ENCODE results near the gene PDE6G. TPM values are rescaled to one million over a fixed set of nuclear protein-coding genes. Genes with fewer than 3 reads are reported as not detected.

The PDE6G gene
- total RNA-seq, 2 experiments from 2014 or later: 12.0 to 12.5 TPM

- ATAC-seq: no peak
- Mint-ChIP-seq H3K27me3 (peaks cover 18% of the 10 kb centered on the region), H3K4me3 (no peak overlapping the region), H3K9me3 (ENCODE audit: low read depth) (no peaks in the 10 kb centered on the region), H3K27ac (no peak overlapping the region), H3K36me3 (no peaks in the 10 kb centered on the region), H3K4me1 (peaks cover 1% of the 10 kb centered on the region)
- CTCF ChIA-PET: no interaction called here
- DNase-seq: no peak
These were observed 9.3 kb downstream of the PDE6G start for GRCh38 chr17:81646869-81647600.

GRCh38 chr17:81644976-81645952 is 11.1 kb downstream of the PDE6G start:
- CTCF ChIA-PET: no interaction called here
- Mint-ChIP-seq H3K9me3 (ENCODE audit: low read depth) (no peaks in the 10 kb centered on the region), H3K36me3 (no peaks in the 10 kb centered on the region), H3K4me3 (no peak overlapping the region), H3K4me1 (no peaks in the 10 kb centered on the region), H3K27me3 (peaks cover 18% of the 10 kb centered on the region), H3K27ac (no peak overlapping the region)
- ATAC-seq: no peak
- no peak for DNase-seq

DNA sequence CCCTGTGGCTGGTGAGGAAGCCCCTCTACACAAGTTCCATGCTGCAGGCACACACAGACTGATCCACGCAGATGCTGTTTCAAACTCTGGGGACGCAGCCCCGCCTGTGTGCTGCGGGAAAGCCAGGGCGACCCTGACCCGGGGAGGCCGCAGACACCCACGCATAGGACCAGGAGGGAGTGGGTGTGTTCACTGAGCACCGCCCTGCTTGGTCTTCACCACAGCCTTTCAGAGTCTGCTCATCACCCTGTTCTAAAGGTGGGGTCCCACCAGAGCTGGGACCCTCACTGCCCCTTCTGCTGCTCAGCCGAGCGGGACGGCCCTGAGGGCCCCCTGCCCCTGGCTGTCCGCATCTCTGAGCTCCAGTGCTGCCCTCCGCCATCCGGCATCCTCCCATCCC is 11.8 kb downstream of the PDE6G start:
- Mint-ChIP-seq H3K27ac (no peak overlapping the region), H3K36me3 (no peaks in the 10 kb centered on the region), H3K4me3 (no peak overlapping the region), H3K4me1 (no peaks in the 10 kb centered on the region), H3K27me3 (peaks cover 16% of the 10 kb centered on the region), H3K9me3 (ENCODE audit: low read depth) (no peaks in the 10 kb centered on the region)
- ATAC-seq (no peak), DNase-seq (no peak)
- CTCF ChIA-PET: no interaction called here

- H3K9me3 Mint-ChIP-seq (ENCODE audit: low read depth): no peaks in the 10 kb centered on the region
- DNase-seq (no peak), ATAC-seq (no peak)
- no peaks in the 10 kb centered on the region for H3K36me3 Mint-ChIP-seq
- H3K4me3 Mint-ChIP-seq: no peak overlapping the region
- peaks cover 2% of the 10 kb centered on the region for H3K4me1 Mint-ChIP-seq
- H3K27me3 Mint-ChIP-seq: peaks cover 3% of the 10 kb centered on the region
- CTCF ChIA-PET: no interaction called here
- H3K27ac Mint-ChIP-seq: no peak overlapping the region
These were observed 14.4 kb downstream of the PDE6G start for GRCh38 chr17:81641825-81642489.

DNA sequence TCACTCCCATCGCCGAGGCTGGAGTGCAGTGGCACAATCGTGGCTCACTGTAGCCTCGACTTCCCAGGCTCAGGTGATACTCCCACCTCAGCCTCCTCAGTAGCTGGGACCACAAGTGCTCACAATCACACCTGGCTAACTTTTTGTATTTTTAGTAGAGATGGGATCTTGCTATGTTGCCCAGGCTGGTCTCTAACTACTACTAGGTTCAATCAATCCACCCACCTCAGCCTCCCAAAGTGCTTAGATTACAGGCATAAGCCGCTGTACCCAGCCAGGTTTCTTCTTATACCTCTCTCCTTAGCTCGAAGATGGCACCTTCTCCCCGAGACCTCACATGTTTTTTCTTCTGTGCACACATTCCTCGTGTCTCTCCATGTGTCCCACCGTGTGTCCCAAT is 16.3 kb downstream of the PDE6G start:
- ATAC-seq (no peak), DNase-seq (no peak)
- no peaks in the 10 kb centered on the region for H3K9me3 Mint-ChIP-seq (ENCODE audit: low read depth)
- H3K27me3 Mint-ChIP-seq: no peaks in the 10 kb centered on the region
- H3K27ac Mint-ChIP-seq: no peak overlapping the region
- H3K4me1 Mint-ChIP-seq: peaks cover 14% of the 10 kb centered on the region
- H3K4me3 Mint-ChIP-seq: no peak overlapping the region
- CTCF ChIA-PET: no interaction called here
- peaks cover 1% of the 10 kb centered on the region for H3K36me3 Mint-ChIP-seq

DNA sequence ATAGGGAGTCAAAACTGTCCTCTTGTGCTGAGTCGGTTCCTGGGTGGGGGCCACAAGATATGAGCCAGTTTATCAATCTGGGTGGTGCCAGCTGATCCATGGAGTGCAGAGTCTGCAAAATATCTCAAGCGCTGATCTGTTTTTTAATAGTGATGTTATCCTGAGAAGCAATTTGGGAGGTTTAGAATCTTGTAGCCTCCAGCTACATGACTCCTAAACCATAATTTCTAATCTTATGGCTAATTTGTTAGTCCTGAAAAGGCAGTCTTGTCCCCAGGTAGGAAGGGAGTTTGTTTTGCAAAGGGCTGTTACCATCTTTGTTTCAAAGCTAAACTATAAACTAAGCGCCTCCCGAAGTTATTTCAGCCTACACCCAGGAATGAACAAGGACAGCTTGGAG is 17.7 kb downstream of the PDE6G start:
- no peaks in the 10 kb centered on the region for H3K9me3 Mint-ChIP-seq (ENCODE audit: low read depth)
- peaks cover 15% of the 10 kb centered on the region for H3K4me1 Mint-ChIP-seq
- H3K27ac Mint-ChIP-seq: no peak overlapping the region
- no peak for ATAC-seq
- H3K27me3 Mint-ChIP-seq: no peaks in the 10 kb centered on the region
- no peak overlapping the region for H3K4me3 Mint-ChIP-seq
- CTCF ChIA-PET: interaction anchor here (0.7 to 1.3 kb wide), 4 partner anchors 12 to 27 kb away, joined by 3 to 4 read pairs (median 3); no protein-coding TSS in a partner anchor
- H3K36me3 Mint-ChIP-seq: peaks cover 3% of the 10 kb centered on the region
- DNase-seq: no peak

GRCh38 chr17:81636505-81637288 is 19.6 kb downstream of the PDE6G start, which contains the start of the genes NPLOC4 and TSPAN10:
Gene NPLOC4, minus strand, starts transcription at chr17:81637112. Its CDS starts 182 bp downstream, at chr17:81636930.
Gene TSPAN10, plus strand, starts transcription at chr17:81637196. Its CDS starts 5,217 bp downstream, at chr17:81642413.
- Mint-ChIP-seq H3K27ac (peak within 1 kb of the TSS; percentile 78), H3K36me3 (peaks cover 7% of the 10 kb centered on the region), H3K27me3 (no peaks in the 10 kb centered on the region), H3K4me3 (peak within 1 kb of the TSS; percentile 93), H3K9me3 (ENCODE audit: low read depth) (no peaks in the 10 kb centered on the region), H3K4me1 (peaks cover 19% of the 10 kb centered on the region)
- DNase-seq (peak; percentile 85), ATAC-seq (peak; percentile 96)
- CTCF ChIA-PET: interaction anchor here (1.8 kb wide), 1 partner anchor 29 kb away, joined by 6 read pairs; the partner anchor contains the start of genes CCDC137 and OXLD1

GRCh38 chr17:81635973-81636504 is 20.3 kb downstream of the PDE6G start:
- Mint-ChIP-seq H3K27me3 (no peaks in the 10 kb centered on the region), H3K36me3 (peaks cover 9% of the 10 kb centered on the region), H3K27ac (peak overlapping the region; percentile 78), H3K4me3 (peak overlapping the region; percentile 93), H3K9me3 (ENCODE audit: low read depth) (no peaks in the 10 kb centered on the region), H3K4me1 (peaks cover 19% of the 10 kb centered on the region)
- ATAC-seq (peak; percentile 9), DNase-seq (no peak)
- CTCF ChIA-PET: interaction anchor here (1.8 kb wide), 1 partner anchor 30 kb away, joined by 6 read pairs; the partner anchor contains the start of genes CCDC137 and OXLD1

- Mint-ChIP-seq H3K27ac (no peak overlapping the region), H3K4me3 (peak overlapping the region; percentile 93), H3K27me3 (no peaks in the 10 kb centered on the region), H3K9me3 (ENCODE audit: low read depth) (no peaks in the 10 kb centered on the region), H3K36me3 (peaks cover 9% of the 10 kb centered on the region), H3K4me1 (peaks cover 19% of the 10 kb centered on the region)
- CTCF ChIA-PET: interaction anchor here (1.8 kb wide), 1 partner anchor 30 kb away, joined by 6 read pairs; the partner anchor contains the start of genes CCDC137 and OXLD1
- DNase-seq: no peak
- no peak for ATAC-seq
These were observed 20.9 kb downstream of the PDE6G start for GRCh38 chr17:81635431-81635830.

DNA sequence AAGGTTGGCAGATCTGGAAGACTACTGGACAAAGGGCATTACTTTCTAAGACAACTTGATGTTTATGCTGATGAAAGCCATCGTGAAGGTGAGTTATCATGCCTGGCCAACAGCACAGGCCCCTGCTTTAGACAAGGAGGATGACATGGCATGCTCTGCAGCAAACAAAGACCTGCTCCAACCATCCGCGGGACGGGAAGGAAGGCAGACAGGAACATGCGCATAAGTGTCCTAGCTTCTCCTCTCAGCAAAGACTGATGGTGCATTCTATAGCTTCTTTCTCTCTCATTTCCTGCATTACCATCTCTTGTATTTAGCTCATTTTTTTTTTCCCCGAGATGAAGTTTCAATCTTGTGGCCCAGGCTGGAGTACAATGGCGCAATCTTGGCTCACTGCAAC is 24.9 kb downstream of the PDE6G start:
- H3K27ac Mint-ChIP-seq: peak overlapping the region; percentile 22
- CTCF ChIA-PET: no interaction called here
- peaks cover 29% of the 10 kb centered on the region for H3K36me3 Mint-ChIP-seq

DNA sequence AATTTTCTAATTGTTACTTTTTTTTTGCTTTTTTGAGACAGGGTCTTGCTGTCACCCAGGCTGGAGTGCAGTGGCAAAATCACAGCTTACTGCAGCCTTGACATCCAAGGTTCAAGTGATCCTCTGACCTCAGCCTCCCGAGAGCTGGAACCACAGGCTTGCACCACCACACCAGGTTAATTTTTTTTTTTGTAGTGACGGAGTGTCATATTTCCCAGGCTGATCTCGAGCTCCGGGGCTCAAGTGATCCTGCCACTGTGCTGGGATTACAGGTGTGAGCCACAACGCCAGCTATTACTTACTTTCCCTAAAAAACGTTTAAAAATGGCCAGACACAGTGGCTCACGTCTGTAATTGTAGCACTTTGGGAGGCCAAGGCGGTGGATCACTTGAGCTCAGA is 26.1 kb downstream of the PDE6G start:
- no peak for DNase-seq
- H3K36me3 Mint-ChIP-seq: peaks cover 37% of the 10 kb centered on the region
- H3K27ac Mint-ChIP-seq: no peak overlapping the region
- H3K27me3 Mint-ChIP-seq: no peaks in the 10 kb centered on the region
- H3K4me3 Mint-ChIP-seq: no peak overlapping the region
- CTCF ChIA-PET: interaction anchor here (0.7 to 1.2 kb wide), 2 partner anchors 29 to 73 kb away, joined by 3 to 4 read pairs; partner anchors contain the start of gene MRPL12
- no peaks in the 10 kb centered on the region for H3K9me3 Mint-ChIP-seq (ENCODE audit: low read depth)
- H3K4me1 Mint-ChIP-seq: peaks cover 7% of the 10 kb centered on the region
- ATAC-seq: no peak

More for the DNA sequence above, 24.9 kb downstream of the PDE6G start:
- no peaks in the 10 kb centered on the region for H3K27me3 Mint-ChIP-seq
- no peak for ATAC-seq
- DNase-seq: no peak
- no peak overlapping the region for H3K4me3 Mint-ChIP-seq
- peaks cover 17% of the 10 kb centered on the region for H3K4me1 Mint-ChIP-seq
- no peaks in the 10 kb centered on the region for H3K9me3 Mint-ChIP-seq (ENCODE audit: low read depth)

GRCh38 chr17:81621494-81622130 is 34.7 kb downstream of the PDE6G start:
- Mint-ChIP-seq H3K9me3 (ENCODE audit: low read depth) (no peaks in the 10 kb centered on the region), H3K27me3 (no peaks in the 10 kb centered on the region), H3K36me3 (peaks cover 54% of the 10 kb centered on the region), H3K4me1 (peaks cover 6% of the 10 kb centered on the region), H3K4me3 (no peak overlapping the region), H3K27ac (no peak overlapping the region)
- ATAC-seq (no peak), DNase-seq (no peak)
- CTCF ChIA-PET: interaction anchor here (2.4 kb wide), 1 partner anchor 21 kb away, joined by 5 read pairs; no protein-coding TSS in a partner anchor
